Measurements from ENCODE around the gene POLN. TPM values are rescaled to one million over a fixed set of nuclear protein-coding genes. Genes with fewer than 3 reads are reported as not detected.

The POLN gene
- 8.4 TPM for total RNA-seq (ENCODE audit: insufficient read depth, low replicate concordance)

DNA sequence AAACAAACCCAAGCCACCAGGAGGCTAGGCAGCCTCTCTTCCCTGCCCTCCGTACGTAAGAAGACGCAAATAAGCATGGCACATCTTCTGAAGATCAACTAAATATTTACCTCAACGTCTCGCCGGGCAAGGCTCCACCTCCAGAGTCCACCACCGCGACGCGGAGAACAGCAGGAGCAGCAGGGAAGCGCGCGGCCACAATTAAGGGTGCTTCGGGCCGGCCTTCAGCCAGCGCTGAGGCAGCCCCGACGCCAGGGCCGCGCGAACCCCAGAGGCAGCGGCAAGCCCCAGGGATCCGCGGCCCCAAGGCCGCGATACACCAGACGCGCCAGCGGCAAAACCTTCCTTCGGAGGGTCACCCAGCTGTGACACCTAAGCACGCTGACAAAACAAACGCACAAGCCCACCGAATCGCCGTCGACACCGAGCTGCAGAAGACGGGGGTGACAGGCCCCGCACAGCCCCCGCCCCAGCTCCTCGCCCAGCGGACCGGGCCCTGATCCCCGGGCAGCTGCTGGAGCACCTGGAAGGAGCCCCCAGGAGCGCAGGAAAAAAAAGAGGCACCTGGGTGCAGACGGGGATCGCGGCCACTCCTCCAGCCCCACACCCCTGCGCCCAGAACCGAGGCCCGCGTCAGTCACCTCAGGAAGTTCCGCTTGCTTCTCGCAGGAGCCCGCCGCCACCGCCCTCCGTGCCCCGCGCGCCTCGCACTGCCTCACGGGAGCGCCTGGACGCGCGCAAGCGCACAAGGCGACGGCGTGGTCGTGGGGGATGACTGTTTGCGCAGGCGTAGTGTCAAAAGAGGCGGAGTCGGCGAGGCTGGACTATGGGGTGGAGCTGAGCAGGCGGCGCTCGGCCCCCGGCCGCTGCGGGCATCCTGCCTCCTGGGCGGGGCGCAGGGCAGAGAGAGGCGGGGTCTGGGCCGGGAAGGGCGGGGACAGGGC lies at the start of gene POLN, which contains the start of gene HAUS3:
POLN (minus strand) TSS at position 712 of the 944 bp plus-strand sequence. CDS start 12,890 bp downstream, outside the sequence.
HAUS3 (minus strand) TSS at position 712 of the 944 bp plus-strand sequence. CDS start 1,175 bp downstream, outside the sequence.
- DNase-seq (ENCODE audit: low spot score): peak; percentile 99

DNA sequence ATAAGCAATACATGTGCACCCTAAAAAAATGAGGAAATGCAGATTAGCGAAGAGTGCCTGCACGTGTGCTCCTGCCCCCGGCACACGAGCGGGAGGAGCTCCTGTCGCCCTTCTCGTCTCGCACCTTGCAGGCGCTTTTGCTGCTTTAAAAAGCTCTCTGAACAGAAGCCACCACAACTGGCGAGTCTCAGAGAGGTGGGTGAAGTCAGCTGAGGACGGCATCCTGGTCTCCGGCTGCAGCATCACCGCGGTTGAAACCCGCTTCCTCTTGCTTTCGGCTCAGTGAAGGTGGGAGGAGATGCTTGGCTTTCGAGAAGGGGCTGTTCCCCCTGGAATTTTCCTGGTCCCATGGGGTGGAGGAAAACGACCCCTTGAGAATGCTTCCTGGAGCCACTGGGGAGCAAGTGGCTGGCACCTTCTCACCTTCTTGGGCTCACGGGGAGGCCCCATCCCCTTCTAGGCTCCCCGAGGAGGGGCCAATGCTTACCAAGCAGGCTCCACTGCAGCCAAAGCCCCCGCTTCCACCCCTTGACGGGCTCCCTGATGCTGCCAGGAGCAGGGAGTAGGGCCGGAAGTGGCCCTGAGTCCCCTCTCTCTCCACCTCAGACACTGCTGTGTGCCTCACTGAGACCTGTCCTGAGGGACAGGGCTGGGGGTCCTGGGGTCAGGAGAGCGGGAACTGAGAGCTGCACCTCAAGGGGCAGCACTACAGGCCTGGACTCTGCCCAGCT lies 49.2 kb upstream of the POLN start:
- DNase-seq (ENCODE audit: low spot score): no peak

DNA sequence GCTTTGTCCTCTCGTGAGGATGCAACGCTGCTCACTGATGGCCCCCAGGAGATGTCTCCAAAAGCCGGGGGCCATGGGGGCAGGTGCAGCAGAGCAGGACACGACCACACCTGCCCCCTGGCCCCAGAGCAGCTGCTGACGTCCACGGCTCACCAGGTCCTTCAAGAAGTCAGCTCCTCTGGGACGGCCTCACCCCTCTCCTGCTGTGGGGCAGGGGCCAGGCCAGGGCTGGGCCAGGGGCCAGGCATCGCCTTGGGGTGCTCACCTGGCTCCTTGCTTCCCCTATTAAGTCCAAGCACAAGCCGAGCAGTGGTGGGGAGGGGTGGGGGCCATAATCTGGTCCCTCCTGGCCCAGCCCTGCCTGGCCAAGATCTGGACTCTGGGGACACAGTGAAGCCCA lies 48.6 kb upstream of the POLN start:
- DNase-seq (ENCODE audit: low spot score): no peak

DNA sequence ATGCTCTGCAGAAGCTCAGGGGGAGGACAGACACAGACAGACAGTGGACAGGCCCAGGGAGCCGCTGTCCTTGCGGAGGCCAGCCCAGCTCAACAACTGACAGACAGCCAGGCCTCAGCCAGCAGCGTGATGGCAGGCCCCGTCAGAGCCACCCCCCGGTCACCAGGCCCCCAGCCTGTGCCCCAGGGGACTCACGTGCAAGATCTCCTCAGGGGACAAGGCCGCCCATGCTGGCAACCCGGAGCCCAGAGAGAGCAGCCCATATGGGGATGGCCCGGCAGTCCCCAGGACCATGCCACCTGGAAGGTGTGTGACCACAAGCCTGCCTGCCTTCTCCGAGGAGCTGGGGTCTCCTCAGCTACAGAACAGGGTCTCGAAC lies 48.0 kb upstream of the POLN start:
- no peak for DNase-seq (ENCODE audit: low spot score)

DNA sequence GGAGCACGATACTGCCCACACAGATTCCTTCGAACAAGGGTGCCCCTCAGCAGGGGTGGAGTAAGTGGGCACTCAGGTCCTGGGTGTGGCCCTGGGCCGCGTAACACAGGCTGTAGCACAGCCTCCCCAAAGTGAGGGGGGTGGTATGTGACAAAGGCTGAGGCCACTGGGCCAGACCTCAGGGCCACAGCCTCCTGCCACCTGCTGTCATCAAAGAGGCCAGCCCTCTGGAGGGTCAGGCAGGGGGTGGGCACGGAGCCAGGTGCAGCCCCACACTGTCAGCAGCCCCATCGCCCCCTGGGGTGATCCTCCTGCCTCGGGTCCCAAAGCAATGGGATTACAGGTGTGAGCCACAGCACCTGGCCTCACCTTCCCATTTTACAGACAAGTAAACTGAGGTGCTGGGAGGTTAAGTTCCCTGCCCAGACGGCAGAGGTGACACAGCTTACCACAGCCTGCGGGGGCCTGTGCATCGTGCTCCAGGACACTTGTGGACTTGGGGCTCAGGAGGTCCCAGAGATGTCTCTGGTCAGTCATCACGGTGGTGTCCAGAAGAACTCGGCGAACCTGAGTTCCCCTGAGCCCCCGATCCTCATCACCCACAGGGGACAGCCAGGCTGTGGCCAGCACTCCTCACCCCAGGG lies 47.5 kb upstream of the POLN start:
- no peak for DNase-seq (ENCODE audit: low spot score)

DNA sequence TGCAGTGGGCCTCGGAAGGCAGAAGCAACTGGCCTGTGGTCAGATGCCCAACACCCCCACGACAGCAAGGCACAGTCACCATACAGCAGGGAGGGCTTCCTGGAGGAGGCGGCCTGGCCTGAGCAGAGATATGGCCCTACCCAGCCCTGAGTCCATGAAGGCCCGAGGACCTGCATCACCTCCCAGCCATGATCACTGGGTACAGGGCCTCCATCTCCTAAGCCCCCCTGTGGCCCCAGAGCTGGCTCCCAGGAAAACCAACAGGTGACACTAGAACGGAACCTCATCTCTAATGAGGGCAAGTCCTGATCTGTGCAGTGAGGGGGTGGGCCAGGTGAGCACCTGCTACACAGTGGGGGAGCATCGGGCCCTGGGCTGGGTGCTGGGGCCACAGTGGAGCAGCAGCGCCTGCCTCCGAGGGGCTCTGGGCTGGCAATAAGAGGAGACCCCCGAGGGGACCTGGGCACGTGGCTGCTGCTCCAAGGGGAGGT lies 46.2 kb upstream of the POLN start:
- no peak for DNase-seq (ENCODE audit: low spot score)

DNA sequence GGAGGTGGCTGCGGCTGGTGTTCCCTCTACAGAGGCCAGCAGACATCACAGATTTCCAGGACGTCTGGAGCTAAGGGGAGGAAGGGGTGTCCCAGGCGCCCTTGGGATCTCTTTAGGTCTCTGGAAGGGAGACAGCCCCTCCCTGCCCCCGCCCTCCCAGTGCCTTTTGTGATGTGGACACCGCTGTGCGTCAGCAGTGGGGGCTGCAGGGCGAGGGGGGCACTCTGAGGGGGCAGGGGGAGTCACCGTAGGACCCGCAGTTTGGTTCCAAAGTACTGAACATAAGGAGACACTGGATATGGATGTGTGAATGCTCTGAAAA lies 45.6 kb upstream of the POLN start:
- DNase-seq (ENCODE audit: low spot score): no peak

DNA sequence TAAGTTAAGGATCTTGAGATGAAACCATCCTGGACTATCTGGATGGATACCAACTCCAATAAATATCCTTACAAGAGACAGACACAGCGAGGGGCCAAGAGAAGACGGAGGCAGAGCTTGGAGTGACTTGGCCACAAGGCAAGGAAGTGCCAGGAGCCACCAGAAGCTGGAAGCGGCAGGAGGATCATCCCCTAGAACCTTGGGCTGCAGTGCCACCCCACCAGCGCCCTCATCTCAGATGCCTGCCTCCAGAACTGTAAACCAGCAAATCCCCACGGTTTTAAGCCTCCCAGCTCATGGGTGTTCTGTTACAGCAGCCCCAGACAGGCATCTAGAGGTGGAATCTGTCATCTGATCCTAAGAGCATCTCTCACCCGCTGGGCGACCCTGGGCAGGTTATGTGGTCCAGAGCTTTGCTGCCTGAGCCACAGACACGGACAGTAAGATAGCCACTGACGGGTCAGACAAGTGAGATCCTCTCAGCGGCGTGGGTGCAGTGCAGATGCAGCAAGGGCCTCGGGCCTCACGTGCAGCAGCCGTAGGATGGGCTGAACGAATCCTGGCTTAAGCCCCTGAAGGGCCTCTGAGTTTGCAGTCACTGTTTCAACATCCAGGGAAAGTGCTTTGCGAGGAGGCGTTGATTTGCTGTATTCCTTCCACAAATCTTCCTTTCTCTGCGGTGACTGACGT lies 45.1 kb upstream of the POLN start:
- peak; percentile 84 for DNase-seq (ENCODE audit: low spot score)

DNA sequence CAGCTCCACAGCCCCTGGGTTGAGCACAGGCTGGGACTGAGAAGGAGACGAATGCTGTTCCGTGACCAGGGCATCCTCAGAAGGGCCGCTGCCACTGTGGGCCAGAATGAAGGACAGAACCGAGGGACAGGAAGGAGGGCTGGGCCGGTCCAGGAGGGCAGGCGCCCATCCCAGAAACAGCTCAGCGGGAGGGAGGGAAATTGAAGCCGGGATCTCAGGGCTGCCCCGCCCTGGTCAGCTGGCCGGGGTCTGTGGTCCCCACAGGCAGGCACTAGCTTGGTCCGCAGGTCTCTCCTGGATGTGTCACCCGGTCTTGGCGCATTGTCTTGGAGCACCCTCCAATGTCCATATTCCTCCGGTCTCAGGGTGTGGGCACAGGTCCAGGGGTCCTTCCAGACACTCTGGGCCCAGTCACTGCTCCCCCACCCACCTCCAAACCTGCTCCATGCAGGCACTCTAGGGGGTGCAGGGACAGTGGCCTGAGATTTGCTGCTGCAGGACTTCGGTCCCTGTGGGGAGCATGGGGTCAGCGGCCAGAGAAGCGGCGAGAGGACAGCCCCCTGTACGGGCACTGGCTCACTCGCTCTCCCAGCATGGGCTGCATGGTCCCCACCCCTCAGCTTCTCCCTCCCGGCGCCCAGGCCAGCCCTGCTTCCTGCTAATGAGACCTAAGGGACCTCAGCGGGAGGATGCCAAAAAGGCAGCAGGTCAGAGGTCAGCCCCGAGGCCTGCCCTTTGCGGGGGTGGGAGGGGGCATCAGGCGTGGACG lies 43.9 kb upstream of the POLN start:
- no peak for DNase-seq (ENCODE audit: low spot score)

DNA sequence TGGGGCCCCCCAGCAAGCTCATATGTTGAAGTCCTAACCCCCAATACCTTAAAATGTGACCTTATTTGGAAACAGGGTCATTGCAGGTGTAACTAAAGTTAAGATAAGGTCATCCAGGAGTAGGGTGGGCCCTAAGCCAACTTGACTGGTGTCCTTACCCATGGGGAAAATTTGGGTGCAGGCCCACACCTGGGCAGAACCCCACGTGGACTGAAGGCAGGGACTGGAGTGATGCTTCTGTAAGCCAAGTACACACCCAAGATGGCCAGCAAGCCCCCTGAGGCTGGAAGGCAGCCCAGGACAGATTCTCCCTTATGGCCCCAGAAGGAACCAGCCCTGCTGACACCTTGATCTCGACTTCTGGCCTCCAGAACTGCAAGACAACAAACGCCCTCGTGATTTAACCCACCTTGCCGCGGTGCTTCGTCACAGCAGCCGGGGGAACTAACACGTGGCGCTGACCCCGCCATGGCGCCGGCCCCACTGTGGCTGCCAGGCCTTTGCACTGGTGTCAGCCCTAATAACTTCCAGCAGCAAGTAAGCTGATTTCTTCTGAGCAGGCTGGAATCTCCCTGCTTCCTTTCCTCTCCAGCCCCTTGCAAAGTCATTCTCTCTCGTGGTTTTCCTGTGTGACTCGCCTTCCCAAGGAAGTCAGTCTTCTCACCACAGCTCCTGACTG lies 43.2 kb upstream of the POLN start:
- DNase-seq (ENCODE audit: low spot score): no peak

DNA sequence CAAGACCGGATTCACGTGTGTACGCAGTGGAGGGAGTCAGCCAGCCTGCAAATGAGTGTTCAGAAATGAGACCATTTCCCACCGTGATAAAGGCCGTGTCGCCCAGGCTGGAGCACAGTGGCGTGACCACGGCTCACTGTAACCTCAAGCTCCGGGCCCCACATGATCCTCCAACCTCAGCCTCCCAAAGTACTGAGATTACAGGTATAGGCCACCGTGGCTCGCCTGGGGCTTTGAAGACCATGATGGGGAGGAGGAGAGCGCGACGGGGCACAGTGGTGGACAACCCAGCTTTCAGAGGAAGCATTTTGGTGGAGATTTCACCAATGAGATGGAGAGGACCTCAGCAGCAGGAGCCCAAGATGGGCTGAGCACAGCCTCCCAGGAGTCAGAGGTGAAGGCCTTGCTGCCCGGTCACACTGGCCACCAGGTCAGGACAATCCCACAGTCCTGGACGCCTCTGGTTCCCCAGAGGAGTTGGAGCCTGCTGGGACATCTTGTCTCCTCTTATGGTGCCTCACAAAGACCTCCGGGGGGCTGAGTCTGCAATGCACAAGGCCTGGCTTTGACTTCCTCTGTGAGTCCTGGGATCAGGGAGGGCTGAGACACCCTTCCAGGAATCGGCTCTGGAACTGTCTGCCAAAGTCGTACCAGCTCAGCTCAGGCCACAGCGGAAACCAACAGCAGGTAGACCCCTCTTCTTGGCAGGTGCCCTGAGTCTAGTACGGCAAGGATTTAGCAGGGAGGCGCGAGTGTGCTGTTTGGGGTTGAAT lies 42.4 kb upstream of the POLN start:
- no peak for DNase-seq (ENCODE audit: low spot score)

DNA sequence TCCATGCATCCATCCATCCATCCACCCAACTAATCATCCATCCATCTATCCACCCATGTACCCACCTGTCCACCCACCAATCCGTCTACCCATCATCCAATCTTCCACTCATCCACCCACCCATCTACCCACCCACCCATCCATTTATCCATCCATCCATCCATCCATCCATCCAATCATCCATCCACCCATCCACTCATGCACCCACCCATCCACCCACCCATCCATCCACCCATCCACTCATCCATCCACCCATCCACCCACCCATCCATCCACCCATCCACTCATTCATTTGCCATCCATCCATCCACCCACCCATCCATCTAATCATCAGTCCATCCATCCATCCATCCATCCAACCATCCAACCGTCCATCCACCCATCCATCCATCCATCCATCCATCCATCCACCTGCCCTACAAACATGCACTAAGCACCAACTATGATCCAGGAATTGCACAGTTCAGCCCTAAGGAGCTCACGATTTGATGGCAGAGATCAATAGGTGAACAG lies 41.3 kb upstream of the POLN start:
- DNase-seq (ENCODE audit: low spot score): no peak

DNA sequence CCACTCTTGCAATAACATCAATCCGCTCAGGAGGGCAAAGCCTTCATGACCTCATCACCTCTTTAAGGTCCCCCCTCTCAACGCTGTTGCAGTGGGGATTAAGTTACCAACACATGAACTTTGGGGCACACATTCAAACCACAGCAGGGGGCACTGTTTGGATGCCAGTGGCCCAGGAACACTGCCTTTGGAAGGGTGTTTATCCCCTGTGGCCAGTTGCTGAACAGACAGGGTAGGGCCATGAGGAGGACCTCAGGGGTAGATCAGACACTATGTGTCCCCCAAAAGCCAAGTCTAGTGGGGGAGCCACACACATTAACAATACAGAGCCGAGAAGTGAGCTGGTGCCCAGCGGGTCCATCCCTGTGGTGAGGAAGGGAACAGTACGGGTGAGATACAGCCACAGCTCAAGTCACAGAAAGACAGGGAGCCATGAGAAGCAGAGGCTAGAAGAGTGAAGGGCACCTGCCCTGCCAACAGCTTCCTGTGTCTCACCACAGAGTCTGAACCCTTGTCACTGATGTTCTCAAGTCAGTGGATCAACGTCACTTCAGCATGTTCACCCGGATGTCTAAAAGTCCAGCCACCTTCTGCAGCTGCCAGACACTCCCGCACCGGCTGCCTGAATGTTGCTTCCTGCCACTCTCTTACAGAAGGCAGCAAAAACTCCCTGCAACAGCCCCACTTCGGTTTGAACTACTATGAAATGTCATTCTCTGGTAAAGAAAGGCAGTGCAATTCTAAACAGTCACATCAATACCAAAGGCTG lies 39.8 kb upstream of the POLN start:
- DNase-seq (ENCODE audit: low spot score): no peak

DNA sequence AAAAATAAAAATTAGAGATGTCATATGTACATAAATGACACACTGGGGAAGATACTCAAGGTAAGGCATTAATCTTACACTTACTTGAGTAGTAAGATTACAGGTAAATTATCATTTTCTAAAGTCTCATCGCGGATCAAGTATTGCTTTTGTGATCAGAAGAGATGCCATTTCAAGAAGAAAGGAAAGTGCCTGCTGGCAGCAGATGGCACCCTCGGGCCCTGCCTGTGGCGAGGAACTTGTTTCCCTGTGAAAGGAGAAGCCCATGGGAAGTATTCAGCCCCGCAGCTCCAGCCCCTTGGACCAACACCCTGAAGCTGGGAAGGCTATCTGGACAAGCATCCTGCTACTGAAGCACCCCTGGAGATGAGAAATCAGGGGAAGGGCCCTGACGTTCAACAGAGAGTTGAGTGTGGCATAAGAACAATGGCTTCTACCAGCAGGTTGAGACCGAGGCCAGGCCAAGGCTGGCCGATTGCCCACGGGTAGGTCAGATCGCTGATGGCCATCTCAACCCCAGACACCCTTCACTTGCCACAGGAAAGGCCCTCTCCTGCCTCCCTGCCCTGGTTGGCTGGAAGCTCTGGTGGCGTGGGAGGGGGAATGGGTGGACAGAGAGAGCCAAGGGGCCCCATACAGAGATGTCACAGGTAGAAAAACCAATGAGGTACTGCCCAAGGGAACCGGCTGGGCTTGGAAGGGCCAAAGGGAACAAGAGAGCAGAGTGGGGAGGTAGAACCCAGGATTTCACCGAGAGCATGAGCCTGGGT lies 38.8 kb upstream of the POLN start:
- no peak for DNase-seq (ENCODE audit: low spot score)

DNA sequence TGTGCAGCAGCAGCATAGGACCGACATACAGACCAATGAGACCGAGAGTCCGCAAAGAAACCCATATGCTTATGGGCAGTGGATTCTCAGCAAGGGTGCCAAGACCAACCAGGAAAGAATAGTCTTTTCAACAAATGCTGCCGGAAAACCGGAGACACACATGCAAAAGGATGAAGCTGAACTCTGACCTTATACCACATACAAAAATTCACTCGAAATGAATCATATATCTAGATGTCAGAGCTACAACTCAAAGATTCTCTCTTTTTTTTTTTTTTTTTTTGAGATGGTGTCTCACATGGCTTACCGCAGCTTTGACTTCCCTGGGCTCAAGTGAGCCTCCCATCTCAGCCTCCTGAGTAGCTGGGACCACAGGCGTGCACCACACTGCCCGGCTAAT lies 36.0 kb upstream of the POLN start:
- no peak for DNase-seq (ENCODE audit: low spot score)

DNA sequence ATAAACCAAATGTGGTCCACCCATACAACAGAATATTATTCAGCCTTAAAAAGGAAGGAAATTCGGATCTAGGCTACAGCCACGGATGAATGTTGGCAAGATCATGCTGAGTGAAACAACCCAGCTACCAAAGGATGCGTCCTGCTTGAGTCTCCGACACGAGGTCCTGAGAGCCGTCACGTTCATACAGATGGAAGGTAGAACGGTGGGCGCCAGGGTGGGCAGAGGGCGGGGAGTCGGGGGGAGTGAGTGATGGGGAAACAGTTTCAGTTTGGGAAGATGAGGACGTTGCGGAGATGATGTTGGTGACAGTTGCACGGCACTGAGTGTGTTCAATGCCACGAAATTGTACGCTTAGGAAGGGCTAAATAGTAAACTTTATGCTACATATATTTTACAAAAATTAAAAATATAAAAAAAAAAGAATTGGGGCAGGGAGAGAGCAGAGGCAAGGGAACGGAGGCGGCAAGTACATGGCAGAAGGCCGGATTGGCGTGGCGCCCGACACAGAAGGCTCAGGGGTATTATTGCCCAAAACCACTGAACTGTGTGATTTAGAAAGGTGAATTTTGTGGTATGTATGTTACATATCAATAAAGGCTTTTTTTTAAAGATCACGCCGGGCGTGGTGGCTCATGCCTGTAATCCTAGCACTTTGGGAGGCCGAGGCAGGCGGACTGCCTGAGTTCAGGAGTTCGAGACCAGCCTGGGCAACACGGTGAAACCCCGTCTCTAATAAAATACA lies 34.8 kb upstream of the POLN start:
- no peak for DNase-seq (ENCODE audit: low spot score)

Data from umbilical cord (tissue), 2 donors.